Muscle of leg (tissue), 11 donors: ENCODE data around the gene TBC1D2. TPM values are rescaled to one million over a fixed set of nuclear protein-coding genes. Genes with fewer than 3 reads are reported as not detected.

Source experiments
- DNase-seq: peaks from one replicate; pipeline ENCODE4 v3.0.0; 2013
- H3K27ac ChIP-seq: one replicate; pipeline ENCODE4 v1.5.1; 2013; ENCODE audit warnings: mild to moderate bottlenecking, low read length, control low read depth
- H3K27me3 ChIP-seq: one replicate; pipeline ENCODE4 v1.6.1; 2013; ENCODE audit warnings: low read length; ENCODE audit not compliant: control insufficient read depth, insufficient read depth
- H3K36me3 ChIP-seq: one replicate; pipeline ENCODE4 v1.6.1; 2013; ENCODE audit warnings: low read length; ENCODE audit not compliant: control insufficient read depth, insufficient read depth
- H3K4me1 ChIP-seq: one replicate; pipeline ENCODE4 v1.6.1; 2013; ENCODE audit warnings: low read length; ENCODE audit not compliant: control insufficient read depth, insufficient read depth
- H3K4me3 ChIP-seq: one replicate; pipeline ENCODE4 v1.5.1; 2013; ENCODE audit warnings: low read length, control low read depth
- H3K9me3 ChIP-seq: replicated peaks from 2 replicates; pipeline ENCODE4 v1.6.1; 2013; ENCODE audit warnings: low read depth, low read length; ENCODE audit not compliant: control insufficient read depth
- WGBS: methylation state at CpG from one replicate; pipeline ENCODE4 v1.1.5; 2013; ENCODE audit warnings: missing lambda C conversion rate; ENCODE audit not compliant: insufficient coverage; 5-methylcytosine and 5-hydroxymethylcytosine counted together
- polyA plus RNA-seq, 8 donors: library from polyadenylated mRNA; unstranded; fragments of 120-200 nt; gene quantifications; one replicate each; pipeline versions ENCODE4 v1.2.1 to v1.2.3, GENCODE V29; 2013; ENCODE audit warnings: inconsistent platforms in 1 of 8, low replicate concordance in 1 of 8; ENCODE audit not compliant: insufficient read length in 8 of 8, insufficient read depth in 1 of 8
- total RNA-seq: library from RNA; stranded (reverse); fragments of 120-200 nt; gene quantifications from one replicate; pipeline ENCODE4 v1.2.4, GENCODE V29; 2013

The TBC1D2 gene
- total and polyA plus RNA-seq, 9 donors, result 1.0 to 5.0 (median 2.0) TPM

GRCh38 chr9:98260635-98261034, 5.2 kb upstream of the TBC1D2 start:
- peaks cover 6% of the 10 kb centered on the region for H3K4me1 ChIP-seq
- H3K27me3 ChIP-seq, result no peaks in the 10 kb centered on the region
- H3K36me3 ChIP-seq, result no peaks in the 10 kb centered on the region
- no peak overlapping the region for H3K4me3 ChIP-seq
- no peak for DNase-seq
- 50% methylated on average over 2 of the region's 5 CpGs for WGBS
- H3K9me3 ChIP-seq, result no peaks in the 10 kb centered on the region
- no peak overlapping the region for H3K27ac ChIP-seq

GRCh38 chr9:98259791-98260190, 4.3 kb upstream of the TBC1D2 start:
- Histone ChIP-seq H3K4me1 (peaks cover 13% of the 10 kb centered on the region), H3K36me3 (no peaks in the 10 kb centered on the region), H3K9me3 (no peaks in the 10 kb centered on the region), H3K27me3 (peaks cover 7% of the 10 kb centered on the region), H3K4me3 (no peak overlapping the region), H3K27ac (no peak overlapping the region)
- DNase-seq, result no peak
- WGBS, result no CpG with 5 or more reads among the region's 3 CpGs

- peak; percentile 15 for DNase-seq
Observed at GRCh38 chr9:98256756-98257155, 1.3 kb upstream of the TBC1D2 start.

GRCh38 chr9:98255061-98255577, 330 bp downstream of the TBC1D2 start:
- no peaks in the 10 kb centered on the region for H3K9me3 ChIP-seq
- H3K4me3 ChIP-seq, result peak overlapping the region; percentile 85
- H3K4me1 ChIP-seq, result peaks cover 14% of the 10 kb centered on the region
- under 1% methylated on average over 35 of the region's 36 CpGs for WGBS
- H3K27me3 ChIP-seq, result peaks cover 8% of the 10 kb centered on the region
- DNase-seq, result no peak
- peak overlapping the region; percentile 35 for H3K27ac ChIP-seq
- H3K36me3 ChIP-seq, result no peaks in the 10 kb centered on the region

More at GRCh38 chr9:98256756-98257155, 1.3 kb upstream of the TBC1D2 start:
- Histone ChIP-seq H3K4me3 (peak overlapping the region; percentile 85), H3K27me3 (peaks cover 8% of the 10 kb centered on the region), H3K36me3 (no peaks in the 10 kb centered on the region), H3K4me1 (peaks cover 14% of the 10 kb centered on the region), H3K27ac (peak overlapping the region; percentile 97), H3K9me3 (no peaks in the 10 kb centered on the region)
- WGBS, result 0% methylated on average over 2 of the region's 12 CpGs

GRCh38 chr9:98254228-98255060, 1.0 kb downstream of the TBC1D2 start:
- peak overlapping the region; percentile 85 for H3K4me3 ChIP-seq
- DNase-seq, result no peak
- H3K27ac ChIP-seq, result no peak overlapping the region
- WGBS, result 62% methylated on average over 2 of the region's 5 CpGs
- H3K27me3 ChIP-seq, result peaks cover 8% of the 10 kb centered on the region
- no peaks in the 10 kb centered on the region for H3K9me3 ChIP-seq
- no peaks in the 10 kb centered on the region for H3K36me3 ChIP-seq
- H3K4me1 ChIP-seq, result peaks cover 14% of the 10 kb centered on the region

- no peak overlapping the region for H3K4me3 ChIP-seq
Observed at GRCh38 chr9:98253565-98253964, 1.9 kb downstream of the TBC1D2 start.

GRCh38 chr9:98251551-98251950, 3.9 kb downstream of the TBC1D2 start:
- H3K4me3 ChIP-seq, result no peak overlapping the region
- H3K4me1 ChIP-seq, result peaks cover 10% of the 10 kb centered on the region
- H3K27ac ChIP-seq, result no peak overlapping the region
- DNase-seq, result no peak
- H3K36me3 ChIP-seq, result no peaks in the 10 kb centered on the region
- peaks cover 11% of the 10 kb centered on the region for H3K27me3 ChIP-seq
- H3K9me3 ChIP-seq, result no peaks in the 10 kb centered on the region
- 83% methylated on average over 8 of the region's 9 CpGs for WGBS

More at GRCh38 chr9:98253565-98253964, 1.9 kb downstream of the TBC1D2 start:
- peaks cover 8% of the 10 kb centered on the region for H3K27me3 ChIP-seq
- no peak for DNase-seq
- WGBS, result 69% methylated on average over 2 of the region's 3 CpGs
- no peaks in the 10 kb centered on the region for H3K9me3 ChIP-seq
- H3K27ac ChIP-seq, result no peak overlapping the region
- no peaks in the 10 kb centered on the region for H3K36me3 ChIP-seq
- peaks cover 14% of the 10 kb centered on the region for H3K4me1 ChIP-seq

- no peaks in the 10 kb centered on the region for H3K9me3 ChIP-seq
- H3K4me3 ChIP-seq, result no peak overlapping the region
- H3K27me3 ChIP-seq, result peaks cover 4% of the 10 kb centered on the region
- H3K4me1 ChIP-seq, result peaks cover under 1% of the 10 kb centered on the region
- WGBS, result 80% methylated on average over 1 of the region's 2 CpGs
- no peak for DNase-seq
- H3K27ac ChIP-seq, result no peak overlapping the region
- no peaks in the 10 kb centered on the region for H3K36me3 ChIP-seq
Observed at GRCh38 chr9:98249771-98250170, 5.7 kb downstream of the TBC1D2 start.

GRCh38 chr9:98248737-98249474, 6.5 kb downstream of the TBC1D2 start:
- peaks cover 3% of the 10 kb centered on the region for H3K27me3 ChIP-seq
- 47% methylated on average over 6 of the region's 16 CpGs for WGBS
- H3K27ac ChIP-seq, result no peak overlapping the region
- no peaks in the 10 kb centered on the region for H3K9me3 ChIP-seq
- H3K4me1 ChIP-seq, result no peaks in the 10 kb centered on the region
- DNase-seq, result peak; percentile 48
- H3K4me3 ChIP-seq, result no peak overlapping the region
- no peaks in the 10 kb centered on the region for H3K36me3 ChIP-seq
